Hepatocyte (in vitro differentiated cells): ENCODE measurements around the gene CHD2. TPM values are rescaled to one million over a fixed set of nuclear protein-coding genes. Genes with fewer than 3 reads are reported as not detected.

Experiments used
- DNase-seq: peaks from one replicate; pipeline ENCODE4 v3.0.0-alpha.2; 2016; ENCODE audit warnings: low spot score
- H2AFZ ChIP-seq: fragments of 200-600 bp; sonication (generic); 2 replicates; pipeline ENCODE4 v1.6.0; 2016; ENCODE audit warnings: antibody characterized with exemption, mild to moderate bottlenecking
- H3K27ac ChIP-seq: fragments of 200-600 bp; sonication (generic); 2 replicates; pipeline ENCODE4 v1.5.1; 2016; ENCODE audit warnings: mild to moderate bottlenecking
- H3K27me3 ChIP-seq: fragments of 200-600 bp; sonication (generic); 2 replicates; pipeline ENCODE4 v1.6.1; 2016
- H3K36me3 ChIP-seq: fragments of 200-600 bp; sonication (generic); replicated peaks from 2 replicates; pipeline ENCODE4 v1.5.1; 2016; ENCODE audit warnings: low read depth; ENCODE audit not compliant: insufficient read depth
- H3K4me1 ChIP-seq: fragments of 200-600 bp; sonication (generic); 2 replicates; pipeline ENCODE4 v1.5.1; 2016; ENCODE audit warnings: mild to moderate bottlenecking, moderate library complexity; ENCODE audit not compliant: insufficient read depth
- H3K4me2 ChIP-seq: fragments of 200-600 bp; sonication (generic); 2 replicates; pipeline ENCODE4 v1.6.0; 2016
- H3K4me3 ChIP-seq: fragments of 200-600 bp; sonication (generic); 2 replicates; pipeline ENCODE4 v1.5.1; 2016; ENCODE audit warnings: mild to moderate bottlenecking
- H3K79me2 ChIP-seq: fragments of 200-600 bp; sonication (generic); 2 replicates; pipeline ENCODE4 v1.6.0; 2017; ENCODE audit warnings: mild to moderate bottlenecking
- H3K9me2 ChIP-seq: fragments of 200-600 bp; sonication (generic); replicated peaks from 2 replicates; pipeline ENCODE4 v1.6.0; 2017; ENCODE audit warnings: mild to moderate bottlenecking; ENCODE audit not compliant: insufficient read depth
- H3K9me3 ChIP-seq: fragments of 200-600 bp; sonication (generic); 2 replicates; pipeline ENCODE4 v1.5.1; 2016; ENCODE audit warnings: low read depth, mild to moderate bottlenecking
- H4K20me1 ChIP-seq: fragments of 200-600 bp; sonication (generic); 2 replicates; pipeline ENCODE4 v1.6.0; 2016; ENCODE audit warnings: mild to moderate bottlenecking; ENCODE audit not compliant: insufficient read depth, poor library complexity, severe bottlenecking
- CTCF ChIP-seq: fragments of 200-600 bp; sonication (generic); IDR thresholded peaks from 2 replicates; pipeline ENCODE4 v1.5.1; 2016; ENCODE audit warnings: antibody characterized with exemption, mild to moderate bottlenecking; ENCODE audit not compliant: poor library complexity
- EZH2 ChIP-seq: fragments of 200-600 bp; sonication (generic); IDR thresholded peaks from 2 replicates; pipeline ENCODE4 v1.6.1; 2016; ENCODE audit warnings: antibody characterized with exemption, mild to moderate bottlenecking, borderline replicate concordance
- EZH2phosphoT487 ChIP-seq: fragments of 200-600 bp; sonication (generic); IDR thresholded peaks from one replicate; pipeline ENCODE4 v1.6.1; 2018; ENCODE audit warnings: antibody characterized with exemption, mild to moderate bottlenecking, low read depth, moderate library complexity; ENCODE audit not compliant: unreplicated experiment, severe bottlenecking
- WGBS: methylation state at CpG from one replicate; pipeline ENCODE4 v1.1.6; 2016; ENCODE audit warnings: low lambda C conversion rate; ENCODE audit errors: missing lambda C conversion rate; 5-methylcytosine and 5-hydroxymethylcytosine counted together
- polyA plus RNA-seq: library from polyadenylated mRNA; unstranded; fragments of >200 nt; fragmentation: Nextera tagmentation; extraction: Ambion mirVana; gene quantifications from 2 replicates; pipeline ENCODE4 v1.2.1, GENCODE V29; 2016
- total RNA-seq: library from RNA; depleted of rRNA; stranded (reverse); fragments of >200 nt; gene quantifications from 2 replicates; pipeline ENCODE4 v1.2.3, GENCODE V29; 2014

Gene CHD2
- total and polyA plus RNA-seq, 2 experiments from 2014 or later: 49.3 to 133 TPM

GRCh38 chr15:92920595-92921161, 20.6 kb downstream of the CHD2 start:
- 48% methylated on average over 5 of the region's 5 CpGs for WGBS
- no peak for DNase-seq

GRCh38 chr15:92921215-92922131, 21.3 kb downstream of the CHD2 start:
- Histone ChIP-seq H3K79me2 (peaks cover 95% of the 10 kb centered on the region), H3K9me2 (no peaks in the 10 kb centered on the region), H4K20me1 (peaks cover 10% of the 10 kb centered on the region), H3K9me3 (no peaks in the 10 kb centered on the region), H3K4me1 (peaks cover 67% of the 10 kb centered on the region), H3K27me3 (no peaks in the 10 kb centered on the region), H3K4me2 (peak overlapping the region; percentile 41), H2AFZ (no peak overlapping the region), H3K36me3 (peaks cover 5% of the 10 kb centered on the region), H3K27ac (peak overlapping the region; percentile 91), H3K4me3 (no peak overlapping the region)
- DNase-seq: peak; percentile 61
- 70% methylated on average over 4 of the region's 4 CpGs for WGBS
- TF ChIP-seq EZH2 (no peak), EZH2phosphoT487 (no peak), CTCF (no peak)

More at GRCh38 chr15:92920595-92921161, 20.6 kb downstream of the CHD2 start:
- TF ChIP-seq EZH2phosphoT487: no peak
- no peak for TF ChIP-seq CTCF
- TF ChIP-seq EZH2: no peak
- peak overlapping the region; percentile 41 for H3K4me2 ChIP-seq
- no peaks in the 10 kb centered on the region for H3K36me3 ChIP-seq
- peaks cover 95% of the 10 kb centered on the region for H3K79me2 ChIP-seq
- H3K4me1 ChIP-seq: peaks cover 69% of the 10 kb centered on the region
- no peaks in the 10 kb centered on the region for H3K9me2 ChIP-seq
- H2AFZ ChIP-seq: no peak overlapping the region
- peaks cover 5% of the 10 kb centered on the region for H4K20me1 ChIP-seq
- H3K9me3 ChIP-seq: no peaks in the 10 kb centered on the region
- peak overlapping the region; percentile 91 for H3K27ac ChIP-seq
- no peaks in the 10 kb centered on the region for H3K27me3 ChIP-seq
- H3K4me3 ChIP-seq: no peak overlapping the region

DNA sequence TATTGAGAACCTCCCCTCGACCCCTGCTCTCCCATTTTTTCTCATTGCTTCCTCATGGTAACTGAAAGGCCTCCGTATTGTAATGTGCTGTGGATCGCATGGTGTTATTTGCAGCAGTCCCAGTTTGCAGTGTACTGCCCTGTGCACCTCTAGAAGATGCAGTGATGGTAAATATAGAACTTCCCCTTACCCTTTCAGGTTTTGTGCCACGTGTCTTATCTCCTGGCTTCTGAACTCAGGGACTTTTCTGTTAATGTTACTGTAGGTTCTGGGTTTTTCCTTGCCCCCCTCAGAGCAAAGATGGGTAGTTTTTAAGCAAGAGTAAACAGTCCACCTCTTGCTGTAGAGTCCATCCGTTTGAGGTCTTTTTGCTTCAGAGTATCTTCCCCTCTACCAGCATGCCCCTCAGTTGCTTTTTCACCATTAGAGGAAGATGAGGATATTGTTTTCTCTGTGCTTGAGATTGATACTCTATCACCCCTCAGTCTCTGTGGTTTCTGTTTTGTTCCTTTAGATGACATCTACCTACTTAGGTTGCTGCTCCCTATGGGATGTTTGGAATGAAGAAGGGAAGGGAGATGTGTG, 22.4 kb downstream of the CHD2 start:
- Histone ChIP-seq H2AFZ (no peak overlapping the region), H4K20me1 (peaks cover 10% of the 10 kb centered on the region), H3K9me3 (no peaks in the 10 kb centered on the region), H3K4me3 (no peak overlapping the region), H3K4me2 (no peak overlapping the region), H3K36me3 (peaks cover 6% of the 10 kb centered on the region), H3K9me2 (no peaks in the 10 kb centered on the region), H3K4me1 (peaks cover 59% of the 10 kb centered on the region), H3K27ac (peak overlapping the region; percentile 91), H3K27me3 (no peaks in the 10 kb centered on the region), H3K79me2 (peaks cover 95% of the 10 kb centered on the region)
- 78% methylated on average over 5 of the region's 5 CpGs for WGBS
- TF ChIP-seq EZH2 (no peak), CTCF (no peak), EZH2phosphoT487 (no peak)
- DNase-seq: no peak
